Stimulated activated CD8-positive, alpha-beta memory T cell treated with anti-CD3 and anti-CD28 coated beads, Interleukin-12 subunit alpha, Interleukin-12 subunit beta, amount 100 ng/mL, for 24 hours (primary cell): Measurements from ENCODE around the gene TLE3.

Experiments
- DNase-seq: peaks from one replicate; pipeline ENCODE4 v3.0.0-alpha.2; 2020; ENCODE audit errors: extremely low read depth

Gene TLE3

GRCh38 chr15:70062321-70062956 lies 35.3 kb downstream of the TLE3 start:
- no peak for DNase-seq

- no peak for DNase-seq
Observed at GRCh38 chr15:70061696-70062270, 35.9 kb downstream of the TLE3 start.

- no peak for DNase-seq
Observed at GRCh38 chr15:70060993-70061305, 36.8 kb downstream of the TLE3 start.

GRCh38 chr15:70060214-70060992 lies 37.3 kb downstream of the TLE3 start:
- DNase-seq, result no peak

GRCh38 chr15:70059476-70060213 lies 38.1 kb downstream of the TLE3 start:
- DNase-seq, result no peak

- no peak for DNase-seq
Observed at GRCh38 chr15:70058642-70059360, 38.9 kb downstream of the TLE3 start.

- DNase-seq, result no peak
Observed at GRCh38 chr15:70057931-70058641, 39.6 kb downstream of the TLE3 start.

- no peak for DNase-seq
Observed at GRCh38 chr15:70056091-70056680, 41.5 kb downstream of the TLE3 start.

- no peak for DNase-seq
Observed at GRCh38 chr15:70055601-70056051, 42.1 kb downstream of the TLE3 start.

GRCh38 chr15:70054884-70055387 lies 42.8 kb downstream of the TLE3 start:
- no peak for DNase-seq

GRCh38 chr15:70054366-70054765 lies 43.4 kb downstream of the TLE3 start:
- no peak for DNase-seq

GRCh38 chr15:70053716-70054229 lies 43.9 kb downstream of the TLE3 start:
- DNase-seq, result no peak

GRCh38 chr15:70053001-70053715 lies 44.6 kb downstream of the TLE3 start:
- no peak for DNase-seq

GRCh38 chr15:70051948-70052633 lies 45.6 kb downstream of the TLE3 start:
- no peak for DNase-seq

GRCh38 chr15:70050970-70051369 lies 46.7 kb downstream of the TLE3 start:
- no peak for DNase-seq

GRCh38 chr15:70050441-70050840 lies 47.3 kb downstream of the TLE3 start:
- no peak for DNase-seq

GRCh38 chr15:70049701-70050301 lies 47.9 kb downstream of the TLE3 start:
- DNase-seq, result no peak
